HuH-7.5 (cell line): ENCODE measurements around the gene ATAD1.

Experiments used
- DNase-seq: peaks from one replicate; pipeline ENCODE4 v3.0.0; 2011; ENCODE audit warnings: low spot score

The ATAD1 gene

GRCh38 chr10:87715552-87716347 lies 102.3 kb downstream of the ATAD1 start:
- no peak for DNase-seq

- no peak for DNase-seq
Measured at GRCh38 chr10:87713707-87714106, 104.3 kb downstream of the ATAD1 start.

- no peak for DNase-seq
Measured at GRCh38 chr10:87712913-87713616, 105.0 kb downstream of the ATAD1 start.

GRCh38 chr10:87707254-87707653 lies 110.8 kb downstream of the ATAD1 start:
- DNase-seq = no peak

- no peak for DNase-seq
Measured at GRCh38 chr10:87706731-87707130, 111.3 kb downstream of the ATAD1 start.

GRCh38 chr10:87705339-87705738 lies 112.7 kb downstream of the ATAD1 start:
- no peak for DNase-seq

GRCh38 chr10:87703771-87704170 lies 114.3 kb downstream of the ATAD1 start:
- no peak for DNase-seq

GRCh38 chr10:87702973-87703294 lies 115.1 kb downstream of the ATAD1 start:
- DNase-seq = no peak

GRCh38 chr10:87702260-87702972 lies 115.6 kb downstream of the ATAD1 start:
- no peak for DNase-seq
